ENCODE results near the gene OR6C2.
"Not testable (repeated sequence)": the region's sequence is repeated elsewhere in the genome, so short reads cannot be mapped to it uniquely, and the experiment has no call there.

GRCh38 chr12:55409133-55409532 lies 34.7 kb upstream of the OR6C2 start:
- TF ChIP-seq CTCF, POLR2A (IDR thresholded peaks at IDR 0.05): not testable (repeated sequence)
